ENCODE measurements around the gene FTL.
A peak's percentile ranks its signal among the peaks of the same experiment; 100 is the strongest.

The FTL gene

DNA sequence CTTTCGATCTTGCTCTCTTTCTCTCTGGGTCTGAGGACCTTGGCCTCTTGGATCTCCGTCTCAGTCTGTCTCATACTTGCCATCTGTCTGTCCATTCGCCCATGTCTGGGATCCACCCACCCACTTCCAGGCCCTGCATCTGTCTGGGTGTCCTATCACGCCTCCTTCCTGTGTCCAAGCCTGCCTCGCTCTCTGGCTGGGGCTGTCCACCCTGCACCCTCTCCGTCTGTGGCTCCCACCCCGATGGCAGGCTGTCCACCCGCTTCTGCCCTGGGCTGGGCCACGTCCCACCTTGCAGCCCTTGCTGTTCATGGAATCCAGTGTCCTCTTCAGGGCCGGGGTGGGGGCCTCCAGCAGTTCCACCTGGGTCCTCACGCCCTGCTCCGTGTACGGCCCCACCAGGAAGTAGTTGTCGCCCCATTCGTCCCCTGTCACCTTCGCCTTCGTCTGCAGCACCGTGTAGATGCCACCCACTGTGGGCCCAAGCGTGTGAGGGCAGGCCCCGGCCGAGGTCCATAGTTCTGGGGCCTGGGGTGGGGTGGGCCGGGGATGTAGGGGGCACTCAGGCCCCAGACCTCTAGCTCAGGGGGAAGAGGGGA lies 26.0 kb downstream of the FTL start:
- TF ChIP-seq, protein P1, sequence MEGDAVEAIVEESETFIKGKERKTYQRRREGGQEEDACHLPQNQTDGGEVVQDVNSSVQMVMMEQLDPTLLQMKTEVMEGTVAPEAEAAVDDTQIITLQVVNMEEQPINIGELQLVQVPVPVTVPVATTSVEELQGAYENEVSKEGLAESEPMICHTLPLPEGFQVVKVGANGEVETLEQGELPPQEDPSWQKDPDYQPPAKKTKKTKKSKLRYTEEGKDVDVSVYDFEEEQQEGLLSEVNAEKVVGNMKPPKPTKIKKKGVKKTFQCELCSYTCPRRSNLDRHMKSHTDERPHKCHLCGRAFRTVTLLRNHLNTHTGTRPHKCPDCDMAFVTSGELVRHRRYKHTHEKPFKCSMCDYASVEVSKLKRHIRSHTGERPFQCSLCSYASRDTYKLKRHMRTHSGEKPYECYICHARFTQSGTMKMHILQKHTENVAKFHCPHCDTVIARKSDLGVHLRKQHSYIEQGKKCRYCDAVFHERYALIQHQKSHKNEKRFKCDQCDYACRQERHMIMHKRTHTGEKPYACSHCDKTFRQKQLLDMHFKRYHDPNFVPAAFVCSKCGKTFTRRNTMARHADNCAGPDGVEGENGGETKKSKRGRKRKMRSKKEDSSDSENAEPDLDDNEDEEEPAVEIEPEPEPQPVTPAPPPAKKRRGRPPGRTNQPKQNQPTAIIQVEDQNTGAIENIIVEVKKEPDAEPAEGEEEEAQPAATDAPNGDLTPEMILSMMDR (IDR thresholded peaks at IDR 0.05; ENCODE audit: poor library complexity, severe bottlenecking), result no peak

DNA sequence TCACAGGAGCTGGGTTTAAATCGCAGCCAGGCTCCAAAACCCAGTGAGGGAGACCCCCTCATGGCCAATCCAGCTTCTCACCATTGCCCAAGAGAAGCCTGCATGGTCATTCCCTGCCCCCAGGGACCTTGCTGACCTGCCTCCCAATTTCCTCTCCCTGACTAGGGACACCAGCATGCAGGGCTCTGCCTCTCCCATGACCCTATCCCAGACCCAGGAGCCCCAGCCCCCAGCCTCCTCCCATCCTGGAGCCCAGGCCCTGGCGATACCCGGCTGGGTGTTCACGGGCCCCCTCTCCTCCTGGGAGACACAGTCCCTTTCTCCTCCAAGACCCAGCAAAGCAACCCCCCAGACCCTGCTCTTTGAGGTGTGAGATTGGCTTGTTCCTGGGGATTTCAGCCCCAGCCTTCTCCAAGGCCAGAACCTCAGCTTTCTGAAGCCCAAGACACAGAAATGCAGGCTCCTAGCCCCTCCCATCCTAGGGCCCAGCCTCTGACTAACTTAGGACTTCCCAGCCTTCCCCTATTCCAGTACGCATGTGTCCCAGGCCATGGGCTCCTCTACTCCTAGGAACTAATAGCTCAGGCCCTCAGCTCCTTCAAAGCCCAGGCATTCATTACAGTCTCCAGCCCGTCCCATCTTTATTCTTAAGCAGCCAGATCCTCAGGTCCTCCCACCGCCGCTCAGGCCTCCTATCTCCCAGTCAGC lies 26.9 kb downstream of the FTL start:
- no peaks in the 10 kb centered on the region for H3K9me3 ChIP-seq (ENCODE audit: severe bottlenecking)
- peak overlapping the region; percentile 70 for H3K27ac ChIP-seq (ENCODE audit: poor library complexity, severe bottlenecking)
- peaks cover 19% of the 10 kb centered on the region for H3K36me3 ChIP-seq (ENCODE audit: low read depth)
- H3K4me3 ChIP-seq (ENCODE audit: severe bottlenecking), result peak overlapping the region; percentile 51
- TF ChIP-seq, protein P1 (IDR thresholded peaks at IDR 0.05; ENCODE audit: poor library complexity, severe bottlenecking), result no peak
- peaks cover 7% of the 10 kb centered on the region for H3K4me1 ChIP-seq (ENCODE audit: insufficient read depth, poor library complexity, severe bottlenecking)
- ATAC-seq (ENCODE audit: low read depth), result peak; percentile 74
- H3K27me3 ChIP-seq (ENCODE audit: insufficient read depth, poor library complexity, severe bottlenecking), result no peaks in the 10 kb centered on the region
- no peak for DNase-seq (ENCODE audit: low spot score)

More for the DNA sequence above, 26.0 kb downstream of the FTL start:
- Histone ChIP-seq H3K36me3 (ENCODE audit: low read depth) (peaks cover 24% of the 10 kb centered on the region), H3K4me3 (ENCODE audit: severe bottlenecking) (no peak overlapping the region), H3K9me3 (ENCODE audit: severe bottlenecking) (no peaks in the 10 kb centered on the region), H3K27ac (ENCODE audit: poor library complexity, severe bottlenecking) (no peak overlapping the region), H3K4me1 (ENCODE audit: insufficient read depth, poor library complexity, severe bottlenecking) (peaks cover 7% of the 10 kb centered on the region), H3K27me3 (ENCODE audit: insufficient read depth, poor library complexity, severe bottlenecking) (no peaks in the 10 kb centered on the region)
- no peak for DNase-seq (ENCODE audit: low spot score)
- ATAC-seq (ENCODE audit: low read depth), result no peak

DNA sequence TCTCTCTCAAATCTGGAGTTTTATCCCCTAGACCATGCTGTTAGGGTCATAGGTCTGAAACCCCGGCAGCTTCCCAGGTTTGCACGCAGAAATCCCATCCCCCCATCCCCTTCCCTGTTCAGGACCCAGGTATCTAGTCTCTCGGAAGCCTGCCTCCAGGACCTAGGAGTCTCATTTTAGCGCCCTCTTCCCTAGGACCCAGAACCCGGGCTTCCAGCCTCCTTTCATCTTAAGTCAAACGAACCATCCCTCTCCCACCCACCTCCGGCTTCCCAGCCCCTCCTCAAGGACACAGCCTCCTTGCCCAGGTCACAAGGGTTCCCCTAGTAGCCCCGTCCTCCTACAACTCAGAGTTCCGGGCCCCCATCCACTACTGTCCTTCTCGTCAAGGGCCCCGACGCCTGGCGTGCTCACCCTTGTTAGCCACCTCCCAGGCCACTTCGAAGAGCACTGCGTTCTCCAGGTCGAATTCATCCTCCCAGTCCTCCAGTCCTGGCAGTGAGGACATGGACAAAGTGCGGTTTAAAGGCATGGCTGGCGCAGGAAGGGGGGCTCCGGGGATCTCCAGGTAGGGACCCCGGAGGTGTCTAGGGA lies 27.6 kb downstream of the FTL start:
- no peaks in the 10 kb centered on the region for H3K27me3 ChIP-seq (ENCODE audit: insufficient read depth, poor library complexity, severe bottlenecking)
- peak overlapping the region; percentile 51 for H3K4me3 ChIP-seq (ENCODE audit: severe bottlenecking)
- TF ChIP-seq, protein P1 (IDR thresholded peaks at IDR 0.05; ENCODE audit: poor library complexity, severe bottlenecking), result no peak
- peaks cover 19% of the 10 kb centered on the region for H3K36me3 ChIP-seq (ENCODE audit: low read depth)
- peaks cover 7% of the 10 kb centered on the region for H3K4me1 ChIP-seq (ENCODE audit: insufficient read depth, poor library complexity, severe bottlenecking)
- DNase-seq (ENCODE audit: low spot score) (no peak), ATAC-seq (ENCODE audit: low read depth) (no peak)
- no peaks in the 10 kb centered on the region for H3K9me3 ChIP-seq (ENCODE audit: severe bottlenecking)
- peak overlapping the region; percentile 70 for H3K27ac ChIP-seq (ENCODE audit: poor library complexity, severe bottlenecking)

DNA sequence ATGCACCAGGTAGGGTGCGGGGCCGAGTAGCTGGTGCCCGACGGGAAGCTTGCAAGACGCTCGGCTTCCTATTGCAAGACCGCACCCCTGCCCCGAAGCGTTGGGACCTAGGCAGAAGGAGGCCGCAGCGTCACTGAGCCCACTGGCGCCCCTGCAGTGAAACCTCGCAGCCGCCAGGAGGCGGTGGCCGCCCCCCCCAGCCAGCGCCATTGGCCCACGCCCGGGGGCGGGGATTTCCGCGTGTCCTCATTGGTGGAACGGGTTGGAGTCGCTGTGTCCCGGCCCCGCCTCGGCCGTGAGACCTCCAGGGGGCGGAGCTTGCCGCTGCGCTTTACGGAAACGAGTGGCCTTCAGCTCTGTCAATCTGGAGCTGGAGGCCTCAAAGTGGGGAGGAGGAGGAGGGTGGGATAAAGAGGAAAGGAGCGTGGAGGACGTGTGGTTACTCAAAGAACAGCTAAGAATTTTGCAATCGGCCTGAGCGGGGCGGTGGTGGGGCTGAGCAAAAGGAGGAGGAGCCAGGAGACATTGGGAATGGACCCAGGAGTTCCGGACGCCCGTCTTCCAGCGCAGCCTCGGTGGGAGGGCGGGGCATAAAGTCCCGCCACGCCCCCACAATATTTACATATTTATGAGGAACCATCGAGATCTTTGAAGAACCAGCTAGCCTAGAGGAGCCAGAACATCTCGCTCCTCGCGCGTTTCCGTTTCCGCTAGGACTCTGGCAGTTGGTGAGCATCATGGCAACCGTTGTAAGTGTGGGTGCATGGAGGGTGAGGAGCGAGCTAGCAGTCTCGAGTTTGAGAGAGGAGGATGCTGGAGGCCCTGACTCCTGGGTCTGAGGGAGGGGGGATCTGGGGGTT lies 28.3 kb downstream of the FTL start, which contains the start of the genes GYS1 and RUVBL2:
Gene GYS1 (minus strand): TSS at position 135 of the 860 bp plus-strand sequence. CDS start 197 bp downstream, outside the sequence.
Gene RUVBL2 (plus strand): TSS at position 713 of the 860 bp plus-strand sequence. CDS start 25 bp downstream, at position 738.
- H3K9me3 ChIP-seq (ENCODE audit: severe bottlenecking), result no peaks in the 10 kb centered on the region
- DNase-seq (ENCODE audit: low spot score), result peak; percentile 99
- peaks cover 16% of the 10 kb centered on the region for H3K36me3 ChIP-seq (ENCODE audit: low read depth)
- peaks cover 7% of the 10 kb centered on the region for H3K4me1 ChIP-seq (ENCODE audit: insufficient read depth, poor library complexity, severe bottlenecking)
- TF ChIP-seq, protein P1 (IDR thresholded peaks at IDR 0.05; ENCODE audit: poor library complexity, severe bottlenecking), result peak; percentile 98
- peak within 1 kb of the TSS; percentile 51 for H3K4me3 ChIP-seq (ENCODE audit: severe bottlenecking)
- H3K27ac ChIP-seq (ENCODE audit: poor library complexity, severe bottlenecking), result peak within 1 kb of the TSS; percentile 70
- H3K27me3 ChIP-seq (ENCODE audit: insufficient read depth, poor library complexity, severe bottlenecking), result no peaks in the 10 kb centered on the region
- peak; percentile 87 for ATAC-seq (ENCODE audit: low read depth)
